H9 (cell line): ENCODE measurements around the gene SECISBP2. TPM values are rescaled to one million over a fixed set of nuclear protein-coding genes. Genes with fewer than 3 reads are reported as not detected.

Experiments
- DNase-seq: peaks from one replicate; pipeline ENCODE4 v3.0.0-alpha.2; 2017
- H2AFZ ChIP-seq: one replicate; pipeline ENCODE4 v1.6.1; 2013; ENCODE audit warnings: mild to moderate bottlenecking, low read length, control low read depth, moderate library complexity
- H2AK5ac ChIP-seq: 2 replicates; pipeline ENCODE4 v1.6.1; 2013; ENCODE audit warnings: low read length, control low read depth, mixed read lengths; ENCODE audit not compliant: insufficient read length
- H2BK120ac ChIP-seq: one replicate; pipeline ENCODE4 v1.6.1; 2013; ENCODE audit warnings: low read depth, mild to moderate bottlenecking, low read length, control low read depth, inconsistent platforms; ENCODE audit not compliant: poor library complexity, severe bottlenecking
- H2BK12ac ChIP-seq: 2 replicates; pipeline ENCODE4 v1.6.1; 2013; ENCODE audit warnings: low read length, control low read depth, mixed read lengths, low read depth; ENCODE audit not compliant: insufficient read length
- H2BK15ac ChIP-seq: 2 replicates; pipeline ENCODE4 v1.6.1; 2013; ENCODE audit warnings: low read depth, low read length, control low read depth
- H2BK20ac ChIP-seq: one replicate; pipeline ENCODE4 v1.6.1; 2013; ENCODE audit warnings: low read depth, mild to moderate bottlenecking, low read length, control low read depth, inconsistent platforms; ENCODE audit not compliant: poor library complexity, severe bottlenecking
- H2BK5ac ChIP-seq: 2 replicates; pipeline ENCODE4 v1.6.1; 2013; ENCODE audit warnings: low read length, control low read depth, mixed read lengths; ENCODE audit not compliant: insufficient read length
- H3K14ac ChIP-seq: 2 replicates; pipeline ENCODE4 v1.6.1; 2013; ENCODE audit warnings: low read length, control low read depth; ENCODE audit not compliant: insufficient read depth
- H3K18ac ChIP-seq: 2 replicates; pipeline ENCODE4 v1.6.1; 2013; ENCODE audit warnings: low read depth, mild to moderate bottlenecking, mixed read lengths, low read length, control low read depth; ENCODE audit not compliant: insufficient read length
- H3K23ac ChIP-seq: 2 replicates; pipeline ENCODE4 v1.6.1; 2013; ENCODE audit warnings: low read length, control low read depth, mixed read lengths, low read depth; ENCODE audit not compliant: insufficient read length
- H3K23me2 ChIP-seq: 2 replicates; pipeline ENCODE4 v1.6.1; 2013; ENCODE audit warnings: low read depth, mild to moderate bottlenecking, mixed read lengths, low read length, control low read depth; ENCODE audit not compliant: insufficient read length, poor library complexity, severe bottlenecking
- H3K27ac ChIP-seq: 2 replicates; pipeline ENCODE4 v1.5.1; 2013; ENCODE audit warnings: low read length, control low read depth, mixed read lengths, low read depth; ENCODE audit not compliant: insufficient read length
- H3K27me3 ChIP-seq: 2 replicates; pipeline ENCODE4 v1.6.1; 2013; ENCODE audit warnings: low read length, control low read depth, inconsistent platforms; ENCODE audit not compliant: insufficient read depth
- H3K4ac ChIP-seq: 2 replicates; pipeline ENCODE4 v1.6.1; 2013; ENCODE audit warnings: low read depth, mild to moderate bottlenecking, control low read depth, inconsistent platforms, low read length, moderate library complexity
- H3K4me1 ChIP-seq: 2 replicates; pipeline ENCODE4 v1.6.1; 2013; ENCODE audit warnings: low read length, control low read depth, inconsistent platforms; ENCODE audit not compliant: insufficient read depth
- H3K4me2 ChIP-seq: 2 replicates; pipeline ENCODE4 v1.6.1; 2013; ENCODE audit warnings: low read length, control low read depth, mixed read lengths; ENCODE audit not compliant: insufficient read length, insufficient read depth
- H3K56ac ChIP-seq: 2 replicates; pipeline ENCODE4 v1.6.1; 2013; ENCODE audit warnings: low read depth, mild to moderate bottlenecking, mixed read lengths, low read length, control low read depth; ENCODE audit not compliant: insufficient read length
- H3K79me1 ChIP-seq: 2 replicates; pipeline ENCODE4 v1.6.1; 2013; ENCODE audit warnings: low read depth, mild to moderate bottlenecking, moderate library complexity, low read length, control low read depth, inconsistent platforms; ENCODE audit not compliant: insufficient read depth, poor library complexity, severe bottlenecking
- H3K79me2 ChIP-seq: 2 replicates; pipeline ENCODE4 v1.6.1; 2013; ENCODE audit warnings: low read length, control low read depth, inconsistent platforms; ENCODE audit not compliant: insufficient read depth
- H3K9ac ChIP-seq: 2 replicates; pipeline ENCODE4 v1.6.1; 2013; ENCODE audit warnings: low read length, control low read depth, mixed read lengths; ENCODE audit not compliant: insufficient read length; ENCODE audit errors: extremely low read depth
- H3K9me3 ChIP-seq: one replicate; pipeline ENCODE4 v1.6.1; 2013; ENCODE audit warnings: low read depth, low read length, inconsistent platforms; ENCODE audit not compliant: control insufficient read depth
- H3T11ph ChIP-seq: one replicate; pipeline ENCODE4 v1.6.1; 2013; ENCODE audit warnings: mild to moderate bottlenecking, low read length, control low read depth, inconsistent platforms
- H4K20me1 ChIP-seq: one replicate; pipeline ENCODE4 v1.6.1; 2013; ENCODE audit not compliant: control insufficient read depth, insufficient read length, insufficient read depth
- H4K5ac ChIP-seq: 2 replicates; pipeline ENCODE4 v1.6.1; 2013; ENCODE audit warnings: low read depth, mild to moderate bottlenecking, mixed read lengths, low read length, control low read depth; ENCODE audit not compliant: insufficient read length
- H4K8ac ChIP-seq: replicated peaks from 2 replicates; pipeline ENCODE4 v1.6.1; 2013; ENCODE audit warnings: low read length, control low read depth, mixed read lengths, low read depth; ENCODE audit not compliant: insufficient read length
- H4K91ac ChIP-seq: 2 replicates; pipeline ENCODE4 v1.6.1; 2013; ENCODE audit warnings: low read depth, mild to moderate bottlenecking, moderate library complexity, mixed read lengths, low read length, control low read depth; ENCODE audit not compliant: insufficient read length
- H3K27ac Mint-ChIP-seq, 3 experiments: 2 replicates in 2 of 3; 3 replicates in 1 of 3; pipeline ENCODE4 v1.8.0; 2020 to 2021; ENCODE audit warnings: mixed read lengths in 3 of 3, mild to moderate bottlenecking in 1 of 3, moderate library complexity in 1 of 3
- H3K27me3 Mint-ChIP-seq: 2 replicates; pipeline ENCODE4 v1.8.0; 2021; ENCODE audit warnings: low read depth, mild to moderate bottlenecking, moderate library complexity, mixed read lengths
- H3K36me3 Mint-ChIP-seq, 3 experiments: 2 replicates in 2 of 3; 3 replicates in 1 of 3; pipeline ENCODE4 v1.8.0; 2020 to 2021; ENCODE audit warnings: low read depth in 3 of 3, mixed read lengths in 3 of 3; ENCODE audit not compliant: insufficient read depth in 1 of 3
- H3K4me1 Mint-ChIP-seq, 2 experiments: 2 replicates each; pipeline ENCODE4 v1.8.0; 2020; ENCODE audit warnings: mixed read lengths in 2 of 2
- H3K4me3 Mint-ChIP-seq, 2 experiments: 2 replicates in 1 of 2; 3 replicates in 1 of 2; pipeline ENCODE4 v1.8.0; 2020 to 2021; ENCODE audit warnings: mild to moderate bottlenecking in 2 of 2, mixed read lengths in 2 of 2, moderate library complexity in 1 of 2
- H3K9me3 Mint-ChIP-seq, 2 experiments: 2 replicates in 1 of 2; 3 replicates in 1 of 2; pipeline ENCODE4 v1.8.0; 2020; ENCODE audit warnings: mild to moderate bottlenecking in 2 of 2, mixed read lengths in 2 of 2, moderate library complexity in 1 of 2
- WGBS: extraction: QIAGEN DNeasy Blood & Tissue Kit; methylation state at CpG from one replicate; pipeline ENCODE4 v1.1.7; 2013; ENCODE audit warnings: missing lambda C conversion rate, low lambda C conversion rate, mixed read lengths; ENCODE audit not compliant: insufficient read length; ENCODE audit errors: extremely low coverage; 5-methylcytosine and 5-hydroxymethylcytosine counted together
- total RNA-seq: library from RNA; stranded (reverse); gene quantifications from 2 replicates; pipeline ENCODE4 v1.2.1, GENCODE V29; 2021
- TF ChIP-seq, protein P1 (sequence below): fragments of 200-600 bp; sonication (generic); conservative IDR thresholded peaks from 3 replicates; pipeline ENCODE4 v1.8.0; 2021; ENCODE audit warnings: antibody characterized with exemption, mild to moderate bottlenecking

SECISBP2 gene
- total RNA-seq, 1 experiment from 2014 or later = 62.7 TPM

DNA sequence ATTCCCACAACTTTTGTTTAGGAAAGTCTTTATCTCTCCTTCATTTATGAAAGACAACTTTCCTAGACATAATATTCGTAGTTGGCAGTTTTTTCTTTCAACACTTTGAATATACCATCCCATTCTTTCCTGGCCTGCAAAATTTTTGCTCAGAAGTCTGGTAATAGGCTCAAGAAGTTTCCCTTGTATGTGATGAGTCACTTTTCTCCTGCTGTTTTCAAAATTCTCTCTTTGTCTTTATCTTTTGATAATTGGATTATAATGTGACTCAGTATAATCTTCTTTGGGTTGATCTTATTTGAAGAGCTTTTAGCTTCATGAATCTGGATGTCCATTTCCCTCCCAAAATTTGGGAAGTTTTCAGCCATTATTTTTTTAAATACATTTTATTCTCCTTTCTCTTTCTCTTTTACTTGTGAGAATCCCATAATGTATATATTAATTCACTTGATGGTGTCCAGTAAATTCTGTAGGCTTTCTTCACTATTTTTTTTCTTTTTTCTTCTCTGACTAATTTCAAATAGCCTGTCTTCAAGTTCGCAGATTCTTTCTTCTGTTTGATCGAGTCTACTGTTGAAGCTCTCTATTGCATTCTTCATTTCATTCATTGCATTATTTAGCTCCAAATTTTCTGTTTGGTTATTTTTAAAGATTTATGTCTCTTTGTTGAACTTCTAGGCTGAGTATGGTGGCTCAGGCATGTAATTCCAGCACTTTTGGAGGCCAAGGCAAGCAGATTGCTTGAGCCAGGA is 44.6 kb upstream of the SECISBP2 start:
- Histone ChIP-seq H3K23me2 (no peaks in the 10 kb centered on the region), H3K4ac (no peak overlapping the region), H2AK5ac (no peak overlapping the region), H4K91ac (no peak overlapping the region), H3K27me3 (no peaks in the 10 kb centered on the region), H2BK120ac (no peak overlapping the region), H3K27ac (no peak overlapping the region), H3K9me3 (peaks cover 8% of the 10 kb centered on the region), H4K8ac (no peak overlapping the region), H2AFZ (no peak overlapping the region), H3K18ac (no peak overlapping the region), H3K79me1 (no peaks in the 10 kb centered on the region), H2BK5ac (no peak overlapping the region), H3K56ac (no peak overlapping the region), H4K5ac (no peak overlapping the region), H3K9ac (no peak overlapping the region), H2BK12ac (no peak overlapping the region), H2BK20ac (no peak overlapping the region), H3T11ph (no peak overlapping the region), H3K4me2 (no peak overlapping the region), H3K14ac (no peak overlapping the region), H3K23ac (no peak overlapping the region), H4K20me1 (no peaks in the 10 kb centered on the region), H3K4me1 (no peaks in the 10 kb centered on the region), H2BK15ac (no peak overlapping the region), H3K79me2 (no peaks in the 10 kb centered on the region)
- TF ChIP-seq, protein P1, sequence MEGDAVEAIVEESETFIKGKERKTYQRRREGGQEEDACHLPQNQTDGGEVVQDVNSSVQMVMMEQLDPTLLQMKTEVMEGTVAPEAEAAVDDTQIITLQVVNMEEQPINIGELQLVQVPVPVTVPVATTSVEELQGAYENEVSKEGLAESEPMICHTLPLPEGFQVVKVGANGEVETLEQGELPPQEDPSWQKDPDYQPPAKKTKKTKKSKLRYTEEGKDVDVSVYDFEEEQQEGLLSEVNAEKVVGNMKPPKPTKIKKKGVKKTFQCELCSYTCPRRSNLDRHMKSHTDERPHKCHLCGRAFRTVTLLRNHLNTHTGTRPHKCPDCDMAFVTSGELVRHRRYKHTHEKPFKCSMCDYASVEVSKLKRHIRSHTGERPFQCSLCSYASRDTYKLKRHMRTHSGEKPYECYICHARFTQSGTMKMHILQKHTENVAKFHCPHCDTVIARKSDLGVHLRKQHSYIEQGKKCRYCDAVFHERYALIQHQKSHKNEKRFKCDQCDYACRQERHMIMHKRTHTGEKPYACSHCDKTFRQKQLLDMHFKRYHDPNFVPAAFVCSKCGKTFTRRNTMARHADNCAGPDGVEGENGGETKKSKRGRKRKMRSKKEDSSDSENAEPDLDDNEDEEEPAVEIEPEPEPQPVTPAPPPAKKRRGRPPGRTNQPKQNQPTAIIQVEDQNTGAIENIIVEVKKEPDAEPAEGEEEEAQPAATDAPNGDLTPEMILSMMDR = no peak
- Mint-ChIP-seq H3K4me3 (no peak overlapping the region), H3K9me3 (peaks cover 36 to 46% of the 10 kb centered on the region in 2 experiments), H3K27me3 (no peaks in the 10 kb centered on the region; the same call in none of the 2 replicates), H3K27ac (no peak overlapping the region), H3K36me3 (peaks cover 23 to 47% (median 33%) of the 10 kb centered on the region in 3 experiments), H3K4me1 (peaks cover 5 to 11% of the 10 kb centered on the region in 2 experiments)
- WGBS = no CpG with 5 or more reads among the region's 3 CpGs
- DNase-seq = no peak
